ENCODE data around the gene ANKRD40CL.
A peak's percentile ranks its signal among the peaks of the same experiment; 100 is the strongest.

The ANKRD40CL gene

DNA sequence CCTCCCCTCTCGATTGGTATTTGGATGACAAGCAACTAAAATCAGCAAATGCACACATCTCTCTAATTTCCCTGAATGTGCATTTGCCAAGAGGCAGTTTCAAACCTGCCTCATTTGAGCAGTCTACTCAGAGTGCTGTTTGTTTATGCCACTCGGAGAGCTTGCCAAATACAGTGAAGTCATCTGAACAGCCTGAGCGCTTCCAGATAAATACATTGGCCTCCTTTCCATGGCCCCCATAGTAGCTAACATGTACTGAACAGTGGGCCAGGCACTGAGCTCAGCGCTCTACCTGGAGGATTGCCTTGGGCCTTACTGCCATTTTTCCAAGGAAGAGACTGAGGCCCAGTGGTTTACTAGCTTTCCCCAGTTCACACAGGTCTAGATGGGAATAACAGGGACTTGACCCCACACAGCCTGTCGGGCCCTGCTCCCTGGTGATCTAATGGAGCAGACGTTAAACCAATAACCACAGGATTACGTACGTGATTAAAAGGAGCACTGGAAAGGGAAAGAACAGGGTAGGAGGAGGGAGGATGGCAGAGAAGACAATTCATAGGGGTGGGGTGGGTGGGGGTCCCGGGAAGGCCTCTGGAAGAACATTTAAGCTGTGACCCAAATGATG is 18.7 kb upstream of the ANKRD40CL start:
- no peak for DNase-seq

DNA sequence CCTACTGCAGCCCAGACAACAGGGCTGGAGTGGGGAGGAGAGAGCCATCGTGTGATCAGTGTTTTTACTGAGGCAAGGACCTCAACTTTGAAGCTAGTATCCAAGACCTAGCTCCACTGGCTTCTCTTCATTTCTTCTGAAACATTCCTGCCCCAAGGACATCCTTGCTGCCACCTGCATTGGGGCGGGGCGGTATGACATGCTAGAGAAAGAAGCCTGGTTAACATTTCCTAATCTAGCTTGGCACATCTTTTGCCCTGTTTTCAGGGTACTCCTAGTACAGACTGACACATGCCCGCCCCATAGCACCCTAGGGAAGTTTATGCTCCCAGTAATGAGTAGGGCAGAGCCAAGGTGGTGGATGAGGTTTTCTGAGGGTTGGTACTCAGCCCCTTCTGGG is 17.8 kb upstream of the ANKRD40CL start:
- DNase-seq, result no peak

- DNase-seq, result no peak
Measured at GRCh38 chr17:50783905-50784304, 16.6 kb upstream of the ANKRD40CL start.

DNA sequence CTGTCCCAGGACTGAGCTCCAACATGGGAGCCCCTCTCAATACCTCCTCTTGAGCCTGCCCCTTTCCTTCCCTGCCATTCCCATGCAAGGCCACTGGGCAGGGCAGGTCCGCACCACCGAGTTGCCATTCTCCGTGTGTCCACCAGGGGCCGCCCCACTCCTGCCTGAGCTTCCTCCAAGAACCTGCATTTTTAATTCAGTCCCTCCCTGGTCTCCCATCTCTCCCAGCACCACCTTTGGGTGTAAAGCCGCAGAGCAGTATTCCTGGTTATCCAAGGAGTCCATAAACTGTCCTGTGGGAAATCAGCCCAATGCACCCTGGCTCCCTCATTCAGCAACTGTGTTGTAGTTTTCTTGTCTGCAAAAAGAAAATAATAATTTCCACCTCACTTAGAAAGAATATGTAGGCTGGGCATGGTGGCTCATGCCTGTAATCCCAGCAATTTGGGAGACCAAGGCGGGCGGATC is 15.9 kb upstream of the ANKRD40CL start:
- DNase-seq, result peak; percentile 93

- DNase-seq, result no peak
Measured at GRCh38 chr17:50781167-50781566, 13.8 kb upstream of the ANKRD40CL start.

GRCh38 chr17:50779747-50780353 is 12.5 kb upstream of the ANKRD40CL start:
- DNase-seq, result no peak

DNA sequence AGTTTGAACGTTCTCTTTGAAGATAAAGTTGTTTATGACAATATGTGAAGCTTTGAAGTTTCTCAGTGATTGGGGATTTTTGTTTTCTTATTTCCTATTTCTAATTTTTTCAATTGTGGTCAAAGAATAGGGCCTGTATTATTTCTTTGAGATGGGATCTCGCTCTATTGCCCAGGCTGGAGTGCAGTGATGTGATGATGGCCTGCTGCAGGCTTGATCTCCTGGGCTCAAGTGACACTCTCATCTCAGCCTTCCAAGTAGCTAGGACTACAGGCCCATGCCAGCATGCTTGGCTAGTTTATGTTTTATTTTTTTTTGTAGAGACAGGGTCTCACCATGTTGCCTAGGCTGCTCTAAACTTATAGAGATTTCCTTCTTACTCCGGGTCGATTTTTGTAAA is 11.7 kb upstream of the ANKRD40CL start:
- DNase-seq, result no peak

DNA sequence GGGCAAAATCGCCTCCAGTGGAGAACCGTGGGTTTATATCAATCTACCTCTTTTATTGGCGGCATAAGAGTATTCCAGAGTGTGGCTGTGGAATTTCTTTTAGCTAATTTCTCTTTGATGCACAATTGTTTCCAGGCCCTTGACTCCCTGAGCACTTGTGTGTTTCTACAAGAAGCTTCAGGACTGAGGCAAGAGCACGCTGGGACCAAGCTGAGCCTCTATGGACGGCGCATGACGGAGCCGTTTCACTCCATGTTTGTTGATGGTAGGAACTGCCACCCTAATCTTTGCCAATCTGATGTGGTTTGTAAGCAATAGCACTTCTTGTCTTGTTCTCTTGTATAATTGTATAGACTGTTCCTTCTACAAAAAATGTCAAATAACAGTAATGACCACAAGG is 11.2 kb upstream of the ANKRD40CL start:
- no peak for DNase-seq

DNA sequence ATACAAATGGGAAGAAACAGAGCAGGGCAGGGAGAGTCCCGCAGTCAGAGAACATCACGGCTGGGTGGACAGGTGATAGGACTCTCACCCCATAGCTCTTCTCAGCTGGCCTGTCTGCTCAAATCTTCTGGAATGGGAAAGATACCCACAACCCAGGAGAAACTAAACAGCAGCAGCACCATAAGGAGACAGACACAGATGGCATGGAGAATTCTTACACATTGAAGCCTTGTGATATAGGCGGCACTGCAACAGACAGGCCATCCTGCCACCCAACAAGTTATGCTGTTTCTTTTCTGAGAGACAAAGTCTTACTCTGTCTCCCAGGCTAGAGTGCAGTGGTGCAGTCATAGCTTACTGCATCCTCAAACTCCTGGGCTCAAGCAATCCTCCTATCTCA is 8.6 kb upstream of the ANKRD40CL start:
- DNase-seq, result no peak

GRCh38 chr17:50774225-50774803 is 7.0 kb upstream of the ANKRD40CL start:
- no peak for DNase-seq

DNA sequence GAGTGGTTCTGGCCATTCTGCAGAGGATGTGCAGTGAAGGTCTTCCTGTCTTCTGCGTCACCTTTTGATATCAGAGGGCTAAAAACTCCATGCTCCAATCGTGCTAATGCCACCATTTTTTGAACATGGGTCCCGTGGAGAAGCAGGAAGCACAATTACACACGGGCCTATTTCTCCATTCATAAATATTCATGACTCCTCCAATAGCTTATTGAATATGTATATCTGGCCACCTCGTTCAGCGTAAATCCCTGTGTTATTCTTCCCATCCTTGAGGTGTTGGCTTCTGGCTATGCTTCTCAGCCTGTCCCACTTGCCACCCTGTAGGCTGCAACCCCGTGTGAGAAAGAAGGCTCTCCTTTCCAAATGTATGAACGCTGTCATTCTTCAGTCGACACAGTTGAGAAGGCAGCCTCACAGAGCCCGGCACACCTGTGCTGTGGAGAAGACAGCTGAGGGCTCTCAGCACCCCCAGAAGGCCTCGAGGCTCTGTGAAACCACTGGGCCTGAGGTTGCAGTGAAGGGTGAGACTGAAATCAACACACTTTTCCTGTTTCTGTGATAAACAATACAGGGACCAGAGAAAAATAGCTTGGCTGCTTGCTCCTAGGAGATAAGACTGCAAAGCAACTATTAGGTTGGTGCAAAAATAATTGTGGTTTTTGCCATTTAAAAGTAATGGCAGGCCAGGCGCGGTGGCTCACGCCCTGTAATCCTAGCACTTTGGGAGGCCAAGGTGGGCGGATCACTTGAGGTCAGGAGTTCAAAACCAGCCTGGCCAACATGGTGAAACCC is 4.9 kb upstream of the ANKRD40CL start:
- DNase-seq, result no peak

- DNase-seq, result no peak
Measured at GRCh38 chr17:50770346-50770745, 3.0 kb upstream of the ANKRD40CL start.

DNA sequence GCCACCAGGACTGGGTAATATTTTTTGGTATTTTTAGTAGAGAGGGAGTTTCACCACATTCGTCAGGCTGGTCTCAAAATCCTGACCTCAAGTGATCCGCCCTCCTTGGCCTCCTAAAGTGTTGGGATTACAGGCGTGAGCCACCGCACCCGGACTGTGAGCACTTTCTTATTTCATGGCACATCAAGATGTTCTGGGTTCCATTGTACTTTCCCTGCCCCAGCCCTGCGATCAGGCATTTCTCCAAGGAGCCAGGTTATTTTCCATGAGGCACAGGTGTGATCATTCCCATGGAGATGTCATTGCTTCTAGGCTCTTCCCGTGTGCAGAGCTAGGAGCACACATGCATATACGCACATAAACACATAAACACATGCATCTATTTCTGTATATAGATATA is 2.6 kb upstream of the ANKRD40CL start:
- DNase-seq, result peak; percentile 32

GRCh38 chr17:50768346-50768761 is 1.0 kb upstream of the ANKRD40CL start:
- peak; percentile 50 for DNase-seq

- peak; percentile 21 for DNase-seq
Measured at GRCh38 chr17:50767030-50767429, 288 bp downstream of the ANKRD40CL start.

GRCh38 chr17:50766222-50767023 is 895 bp downstream of the ANKRD40CL start:
- DNase-seq, result peak; percentile 13

DNA sequence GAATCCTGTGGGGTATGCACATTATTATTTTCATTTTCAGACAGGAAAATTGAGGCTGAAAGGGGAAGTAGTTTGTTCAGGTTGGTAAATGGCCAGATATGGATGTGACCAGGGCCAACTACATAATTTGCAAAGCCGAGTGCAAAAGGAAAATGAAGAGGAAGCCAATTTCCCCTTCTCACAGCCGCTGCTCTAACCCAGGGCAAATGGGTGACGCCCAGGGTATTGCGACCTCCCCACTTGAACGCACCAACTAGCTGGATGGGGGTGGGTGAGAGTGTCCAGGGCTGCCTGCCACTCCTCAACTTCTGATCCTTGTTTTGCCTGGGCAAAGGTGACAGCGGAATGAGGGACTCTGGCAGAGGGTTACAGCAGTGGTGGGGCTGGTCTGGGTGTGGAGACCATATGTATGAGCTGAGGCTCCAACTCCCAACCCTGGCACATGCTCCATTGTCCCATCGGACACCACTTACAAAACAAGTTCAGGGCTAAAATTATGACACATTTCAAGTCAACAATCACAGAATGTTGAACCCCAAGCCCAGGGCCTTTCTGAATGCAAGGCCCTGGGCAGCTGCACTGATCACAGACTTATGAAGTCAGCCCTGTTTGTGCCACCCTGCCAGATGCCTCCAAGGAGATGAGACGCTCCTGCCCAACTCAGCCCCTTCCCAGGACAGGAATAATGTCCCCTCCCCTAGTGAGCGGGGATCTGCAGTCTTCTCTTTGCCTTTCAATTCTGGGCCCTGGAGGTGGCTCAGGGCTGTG is 1.7 kb downstream of the ANKRD40CL start:
- peak; percentile 38 for DNase-seq

DNA sequence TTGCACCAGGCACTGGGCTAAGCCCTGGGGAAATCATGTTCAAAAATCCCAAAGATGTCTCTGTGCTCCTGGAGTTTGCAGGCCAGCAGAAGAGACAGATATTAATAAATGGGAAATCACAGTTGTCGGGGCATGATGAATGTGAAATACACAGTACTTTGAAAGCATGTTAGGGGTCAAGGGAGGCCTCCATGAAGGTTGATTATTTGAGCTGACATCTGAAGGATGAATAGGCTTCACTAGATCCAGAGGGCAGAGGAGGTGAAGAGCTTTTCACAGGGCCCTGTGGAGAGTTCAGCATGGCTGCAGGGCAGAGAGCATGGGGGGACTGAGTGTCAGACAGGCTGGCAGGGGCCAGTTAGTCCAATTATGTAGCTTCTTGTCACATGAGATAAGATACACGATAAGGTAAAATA is 2.6 kb downstream of the ANKRD40CL start:
- DNase-seq, result peak; percentile 15

DNA sequence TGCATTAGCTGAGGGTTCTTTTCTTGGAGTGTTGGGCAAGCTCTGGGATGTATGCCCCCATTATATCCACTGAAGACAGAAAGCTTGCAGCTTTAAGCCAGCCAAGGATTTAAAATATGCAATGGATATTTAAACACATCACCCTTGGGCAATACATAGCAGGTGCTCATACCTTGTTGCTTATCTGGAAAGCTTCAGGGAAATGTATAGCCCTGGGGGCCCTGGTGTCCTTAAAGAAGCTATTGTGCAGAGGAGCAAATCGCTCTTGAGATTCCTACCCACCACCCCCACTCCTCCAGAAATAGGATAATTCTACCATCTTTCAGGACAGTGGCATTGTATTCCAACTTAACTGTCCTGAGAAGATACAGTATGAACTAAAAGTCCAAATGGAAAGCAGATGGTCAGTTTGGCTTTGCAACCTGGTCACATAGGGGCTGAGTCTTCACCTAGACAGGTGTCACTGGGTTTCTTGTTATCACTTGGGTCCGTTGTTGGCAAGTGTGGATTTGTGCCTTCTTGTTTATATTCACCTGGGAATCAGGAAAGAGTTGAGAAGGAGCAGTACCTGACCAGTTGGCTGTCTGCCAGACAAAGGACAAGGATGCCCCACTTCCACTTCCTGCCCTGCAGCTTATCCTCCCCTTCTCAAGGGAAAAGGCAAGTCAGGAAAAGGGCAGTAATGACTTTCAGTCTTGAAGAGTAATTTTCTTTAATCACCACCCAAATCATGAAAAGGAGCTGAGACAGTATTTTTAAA is 3.4 kb downstream of the ANKRD40CL start:
- DNase-seq, result no peak

GRCh38 chr17:50762177-50762576 is 5.1 kb downstream of the ANKRD40CL start:
- no peak for DNase-seq

GRCh38 chr17:50758989-50759544 is 8.3 kb downstream of the ANKRD40CL start:
- no peak for DNase-seq

Data from activated CD8-positive, alpha-beta memory T cell treated with anti-CD3 and anti-CD28 coated beads for 24 hours (primary cell).